Neuron (in vitro differentiated cells): ENCODE data around the gene DNAH7.

ENCODE experiments used
- H2AFZ ChIP-seq: one replicate; pipeline ENCODE4 v1.6.1; 2013; ENCODE audit warnings: low read depth, mild to moderate bottlenecking, inconsistent platforms, low read length, moderate library complexity
- H3K27me3 ChIP-seq: one replicate; pipeline ENCODE4 v1.6.1; 2013; ENCODE audit warnings: low read length; ENCODE audit not compliant: insufficient read depth
- H3K36me3 ChIP-seq: one replicate; pipeline ENCODE4 v1.6.1; 2013; ENCODE audit warnings: low read length; ENCODE audit not compliant: insufficient read depth
- H3K4me1 ChIP-seq: one replicate; pipeline ENCODE4 v1.6.1; 2013; ENCODE audit warnings: low read length; ENCODE audit not compliant: insufficient read depth
- H3K4me3 ChIP-seq: 2 replicates; pipeline ENCODE4 v1.5.1; 2013; ENCODE audit warnings: mild to moderate bottlenecking, low read length, moderate library complexity
- H3K9me3 ChIP-seq: one replicate; pipeline ENCODE4 v1.6.1; 2013; ENCODE audit warnings: low read length

The DNAH7 gene

DNA sequence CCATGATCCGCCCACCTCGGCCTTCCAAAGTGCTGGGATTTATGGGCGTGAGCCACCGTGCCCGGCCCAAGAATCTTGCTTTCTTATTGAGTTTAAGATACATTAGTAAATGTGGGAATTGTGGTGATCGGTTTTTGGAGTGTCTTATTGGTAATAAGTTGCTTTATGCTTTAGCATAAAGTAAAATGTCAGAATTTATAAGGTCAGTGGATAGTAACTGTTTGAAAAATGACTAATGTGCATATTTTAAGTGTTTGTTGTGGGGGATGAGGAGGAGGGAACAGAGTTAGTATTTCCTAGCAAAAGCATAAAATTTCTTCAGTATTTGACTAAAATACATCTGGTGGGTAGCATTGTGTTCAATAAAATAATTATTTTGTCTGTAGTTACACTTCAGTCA, 334.2 kb downstream of the DNAH7 start:
- no peak overlapping the region for H2AFZ ChIP-seq
- no peaks in the 10 kb centered on the region for H3K9me3 ChIP-seq
- no peak overlapping the region for H3K4me3 ChIP-seq
- no peaks in the 10 kb centered on the region for H3K4me1 ChIP-seq
- H3K27me3 ChIP-seq: no peaks in the 10 kb centered on the region
- H3K36me3 ChIP-seq: peaks cover 40% of the 10 kb centered on the region

DNA sequence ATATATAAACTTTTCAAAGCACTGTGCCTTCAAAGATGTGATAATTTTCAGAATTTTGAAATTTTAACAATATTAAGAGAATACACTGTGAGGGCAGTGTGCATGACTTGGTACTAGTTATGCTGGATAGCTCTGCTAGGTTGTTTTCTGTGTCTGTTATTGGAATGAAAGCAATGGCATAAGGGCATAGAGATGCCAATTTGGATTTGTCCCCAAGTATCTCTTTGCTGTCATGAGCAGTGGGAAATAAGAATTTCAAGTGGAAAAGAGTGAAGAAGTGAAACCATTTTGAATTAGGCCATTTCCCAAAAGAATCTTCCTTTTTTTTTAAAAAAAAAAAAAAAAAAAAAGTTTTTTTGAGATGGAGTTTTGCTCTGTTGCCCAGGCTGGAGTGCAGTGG, 334.8 kb downstream of the DNAH7 start:
- no peak overlapping the region for H3K4me3 ChIP-seq
- H3K27me3 ChIP-seq: no peaks in the 10 kb centered on the region
- H3K9me3 ChIP-seq: no peaks in the 10 kb centered on the region
- no peak overlapping the region for H2AFZ ChIP-seq
- H3K36me3 ChIP-seq: peaks cover 42% of the 10 kb centered on the region
- H3K4me1 ChIP-seq: no peaks in the 10 kb centered on the region

DNA sequence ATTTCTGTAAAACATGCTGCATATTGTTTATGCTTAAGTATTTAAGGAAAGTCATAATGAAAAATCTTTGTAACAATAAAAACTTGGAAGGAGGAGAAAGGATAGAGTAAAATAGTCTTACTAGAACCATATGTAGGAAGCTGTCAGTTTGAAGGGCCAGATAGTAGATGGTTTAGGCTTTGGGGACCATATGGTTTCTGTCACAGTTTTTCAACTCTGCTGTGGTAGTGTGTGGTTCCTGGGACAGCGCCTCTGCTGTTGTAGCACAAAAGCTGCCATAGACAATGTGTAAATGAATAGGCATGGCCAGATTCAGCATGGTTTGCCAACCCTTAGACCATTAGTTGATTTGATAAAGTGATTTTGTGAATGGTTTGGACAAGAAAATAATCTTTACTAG, 336.1 kb downstream of the DNAH7 start:
- Histone ChIP-seq H3K27me3 (no peaks in the 10 kb centered on the region), H3K36me3 (peaks cover 42% of the 10 kb centered on the region), H2AFZ (no peak overlapping the region), H3K4me3 (no peak overlapping the region), H3K9me3 (no peaks in the 10 kb centered on the region), H3K4me1 (no peaks in the 10 kb centered on the region)

DNA sequence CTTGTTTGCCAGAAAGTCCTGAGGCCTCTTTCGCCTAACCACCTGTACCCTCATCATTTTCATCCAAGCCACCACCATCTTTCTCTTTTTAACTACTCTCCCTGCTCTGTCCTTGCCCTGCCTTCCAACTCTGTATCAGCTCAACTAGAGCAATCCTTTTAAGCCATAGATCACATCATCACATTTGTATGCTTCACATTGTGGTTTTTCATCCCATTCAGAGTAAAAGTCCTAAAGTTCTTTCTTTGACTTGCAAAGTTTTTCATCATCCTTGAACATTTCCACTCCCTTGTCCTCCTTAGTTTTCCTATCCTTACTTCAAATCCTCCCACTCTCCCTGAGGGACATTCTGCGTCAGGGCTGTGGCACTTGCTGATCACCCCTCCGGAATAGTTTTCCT, 337.7 kb downstream of the DNAH7 start:
- H3K4me1 ChIP-seq: no peaks in the 10 kb centered on the region
- peaks cover 41% of the 10 kb centered on the region for H3K36me3 ChIP-seq
- H2AFZ ChIP-seq: no peak overlapping the region
- H3K27me3 ChIP-seq: no peaks in the 10 kb centered on the region
- H3K4me3 ChIP-seq: no peak overlapping the region
- H3K9me3 ChIP-seq: no peaks in the 10 kb centered on the region

DNA sequence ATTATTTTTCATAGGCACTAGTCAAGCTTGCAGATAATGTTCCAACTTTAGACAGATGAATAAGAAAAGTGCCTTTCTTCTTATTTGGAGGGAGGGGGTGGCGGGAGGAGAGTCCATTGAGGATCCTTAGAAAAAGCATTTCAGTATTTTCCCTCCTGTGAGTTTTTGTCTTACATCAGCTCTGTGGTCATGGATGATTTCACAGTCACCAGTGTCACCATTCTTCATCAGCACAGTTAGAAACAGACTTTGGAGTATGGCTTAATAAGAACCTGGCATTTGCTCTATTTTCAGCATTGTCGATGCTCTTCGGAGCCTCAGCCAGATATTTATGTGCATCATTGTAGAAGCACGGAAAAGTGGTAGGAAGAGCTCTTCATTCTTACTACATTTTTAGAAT, 341.5 kb downstream of the DNAH7 start:
- H2AFZ ChIP-seq: no peak overlapping the region
- peaks cover 3% of the 10 kb centered on the region for H3K4me1 ChIP-seq
- peaks cover 37% of the 10 kb centered on the region for H3K36me3 ChIP-seq
- no peaks in the 10 kb centered on the region for H3K9me3 ChIP-seq
- H3K4me3 ChIP-seq: no peak overlapping the region
- H3K27me3 ChIP-seq: no peaks in the 10 kb centered on the region

DNA sequence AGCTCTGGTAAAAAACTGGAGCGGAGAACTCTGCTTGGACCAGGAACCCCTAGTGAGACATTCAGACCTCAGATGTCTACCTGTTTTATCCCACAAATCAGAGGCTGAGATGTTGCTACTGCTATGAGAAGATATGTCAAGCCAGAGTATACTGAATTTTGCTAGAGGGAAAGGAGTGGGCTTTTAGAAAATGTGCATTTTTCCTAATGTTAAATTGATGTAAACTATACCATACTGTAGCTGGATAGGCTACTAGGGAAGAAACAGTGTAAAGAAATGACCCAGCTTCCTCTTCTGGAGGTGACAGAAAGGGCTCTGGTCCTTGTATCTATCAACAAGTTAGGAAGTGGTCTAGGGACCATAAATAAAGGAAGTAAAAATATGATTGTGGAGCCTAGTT, 346.6 kb downstream of the DNAH7 start:
- Histone ChIP-seq H3K36me3 (peaks cover 37% of the 10 kb centered on the region), H3K9me3 (no peaks in the 10 kb centered on the region), H3K4me1 (peaks cover 3% of the 10 kb centered on the region), H2AFZ (no peak overlapping the region), H3K4me3 (no peak overlapping the region), H3K27me3 (no peaks in the 10 kb centered on the region)

DNA sequence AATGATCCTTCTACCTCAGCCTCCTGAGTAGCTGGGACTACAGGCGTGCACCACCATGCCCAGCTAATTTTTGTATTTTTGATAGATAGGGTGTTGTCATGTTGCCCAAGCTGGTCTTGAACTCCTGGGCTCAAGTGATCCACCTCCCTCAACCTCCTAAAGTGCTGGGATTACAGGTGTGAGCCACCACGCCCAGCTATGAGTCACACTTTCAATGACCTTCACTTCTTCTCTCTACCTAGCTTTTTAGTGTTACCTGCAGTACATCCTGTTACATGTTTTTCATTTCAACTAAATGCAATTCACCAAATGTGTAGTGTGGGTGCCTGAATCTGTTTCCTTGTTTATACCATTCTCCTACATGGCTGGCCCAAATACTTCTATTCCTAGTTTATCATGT, 347.6 kb downstream of the DNAH7 start:
- peaks cover 3% of the 10 kb centered on the region for H3K4me1 ChIP-seq
- no peak overlapping the region for H2AFZ ChIP-seq
- H3K27me3 ChIP-seq: no peaks in the 10 kb centered on the region
- peaks cover 42% of the 10 kb centered on the region for H3K36me3 ChIP-seq
- H3K9me3 ChIP-seq: no peaks in the 10 kb centered on the region
- H3K4me3 ChIP-seq: no peak overlapping the region

DNA sequence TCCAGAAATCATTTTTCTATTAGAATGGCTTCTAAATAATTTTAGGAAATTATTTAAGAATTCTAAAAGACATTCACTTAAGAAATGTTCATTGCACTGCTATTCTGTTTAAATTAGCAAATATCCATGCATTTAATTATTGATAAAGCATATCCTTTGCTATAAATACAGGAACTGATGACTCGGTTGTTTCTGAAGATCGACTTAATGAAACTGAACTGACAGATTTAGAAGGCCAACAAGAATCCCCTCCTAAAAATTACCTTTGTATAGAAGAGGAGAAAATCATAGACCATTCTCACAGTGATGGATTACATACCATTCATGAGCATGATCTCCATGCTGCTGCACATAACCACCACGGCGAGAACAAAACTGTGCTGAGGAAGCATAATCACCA, 352.2 kb downstream of the DNAH7 start:
- H3K36me3 ChIP-seq: peaks cover 40% of the 10 kb centered on the region

DNA sequence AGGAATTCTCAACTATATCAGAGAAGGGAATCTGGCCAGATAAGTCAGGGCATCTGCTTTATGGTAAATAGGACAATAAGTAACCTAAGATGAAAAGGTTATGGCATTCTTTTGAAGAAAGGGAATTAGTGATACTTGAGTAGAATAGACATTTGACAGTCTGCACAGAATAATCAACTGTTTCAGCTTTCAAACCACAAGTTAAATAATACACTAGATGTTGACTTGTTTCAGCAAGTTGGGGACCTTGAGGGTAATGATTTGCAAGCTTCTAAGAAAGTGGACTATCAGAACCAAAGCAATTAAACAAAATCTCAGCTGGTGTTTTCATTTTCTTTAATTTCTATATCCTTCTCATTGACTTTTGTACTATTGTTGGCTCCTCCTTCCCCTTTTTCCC, 357.2 kb downstream of the DNAH7 start:
- no peak overlapping the region for H3K4me3 ChIP-seq
- H3K27me3 ChIP-seq: no peaks in the 10 kb centered on the region
- H3K4me1 ChIP-seq: no peaks in the 10 kb centered on the region
- peaks cover 4% of the 10 kb centered on the region for H3K9me3 ChIP-seq
- no peak overlapping the region for H2AFZ ChIP-seq
- peaks cover 30% of the 10 kb centered on the region for H3K36me3 ChIP-seq

More for the DNA sequence above, 352.2 kb downstream of the DNAH7 start:
- Histone ChIP-seq H2AFZ (no peak overlapping the region), H3K4me3 (no peak overlapping the region), H3K9me3 (no peaks in the 10 kb centered on the region), H3K27me3 (no peaks in the 10 kb centered on the region), H3K4me1 (no peaks in the 10 kb centered on the region)

DNA sequence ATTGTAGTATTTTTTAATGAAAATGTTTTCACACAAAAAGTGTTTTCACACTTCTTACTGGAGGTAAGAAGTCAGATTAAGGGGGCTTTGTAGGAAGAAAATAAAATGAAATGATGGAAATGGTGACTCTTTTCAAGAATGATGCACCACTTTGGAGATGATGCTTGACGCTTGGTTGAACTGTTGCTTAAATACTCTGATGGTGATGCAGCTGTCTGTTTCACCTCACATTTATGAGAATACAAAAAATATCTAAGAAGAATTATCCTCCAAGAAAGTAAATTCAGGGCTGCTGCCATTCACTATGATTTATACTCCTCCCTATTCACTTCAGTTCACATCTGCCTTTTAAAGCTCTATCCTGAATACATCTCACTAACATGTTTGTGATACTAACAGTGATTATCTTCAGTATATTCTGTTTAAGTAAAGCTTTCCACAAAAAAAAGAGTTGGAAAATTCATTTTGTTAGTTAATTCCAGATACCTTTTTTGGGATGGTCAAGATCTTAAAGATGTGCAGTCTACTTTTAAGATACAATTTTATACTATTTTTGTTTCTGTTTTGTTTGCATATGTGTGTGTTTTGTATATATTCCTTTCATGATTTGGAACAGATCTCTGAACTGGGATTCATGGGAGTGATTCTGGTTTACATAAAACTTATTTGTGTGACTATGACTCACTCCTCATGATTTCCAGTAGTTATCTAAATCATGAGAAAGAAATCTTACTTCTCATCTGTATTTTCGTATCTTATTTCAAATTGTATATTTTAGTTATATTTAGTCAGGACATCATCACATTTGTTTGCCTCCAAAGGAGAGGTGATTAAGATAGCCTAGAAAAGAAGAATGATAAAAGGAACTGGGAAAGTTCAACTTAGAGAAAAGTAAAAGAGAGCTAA, 358.5 kb downstream of the DNAH7 start:
- Histone ChIP-seq H3K4me3 (no peak overlapping the region), H3K27me3 (no peaks in the 10 kb centered on the region), H3K9me3 (peaks cover 4% of the 10 kb centered on the region), H3K4me1 (peaks cover 2% of the 10 kb centered on the region), H3K36me3 (peaks cover 23% of the 10 kb centered on the region), H2AFZ (no peak overlapping the region)

DNA sequence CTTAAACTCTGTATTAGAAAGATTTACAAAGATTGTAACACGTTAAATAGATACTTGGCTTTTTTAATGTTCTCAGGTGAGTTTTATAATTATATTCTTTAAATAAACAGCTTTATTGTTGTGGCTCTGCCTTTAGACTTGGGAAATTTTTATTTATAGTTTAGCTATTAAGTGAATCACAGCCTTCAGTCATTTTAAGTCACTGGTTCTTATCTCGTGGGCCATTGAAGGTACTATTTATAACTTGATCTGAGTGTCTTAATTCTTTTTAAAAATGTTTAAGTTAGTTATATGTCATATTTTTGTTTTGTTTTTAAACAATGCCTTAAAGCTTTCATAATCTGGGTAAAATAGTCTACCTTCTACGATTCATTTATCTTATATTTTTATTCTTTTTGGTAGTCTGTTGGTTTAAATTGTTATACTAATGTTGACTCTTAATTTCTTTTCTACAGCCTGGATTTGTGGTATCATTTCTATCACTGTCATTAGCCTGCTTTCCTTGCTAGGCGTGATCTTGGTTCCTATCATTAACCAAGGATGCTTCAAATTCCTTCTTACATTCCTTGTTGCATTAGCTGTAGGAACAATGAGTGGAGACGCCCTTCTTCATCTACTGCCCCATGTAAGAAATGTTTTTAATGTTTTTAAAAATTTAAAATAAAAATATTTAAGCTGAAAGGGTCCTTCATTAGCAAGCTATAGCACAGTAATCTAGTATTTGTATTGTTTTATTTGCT, 362.3 kb downstream of the DNAH7 start:
- Histone ChIP-seq H2AFZ (no peak overlapping the region), H3K9me3 (peaks cover 4% of the 10 kb centered on the region), H3K4me3 (no peak overlapping the region), H3K4me1 (peaks cover 2% of the 10 kb centered on the region), H3K27me3 (no peaks in the 10 kb centered on the region), H3K36me3 (peaks cover 12% of the 10 kb centered on the region)

DNA sequence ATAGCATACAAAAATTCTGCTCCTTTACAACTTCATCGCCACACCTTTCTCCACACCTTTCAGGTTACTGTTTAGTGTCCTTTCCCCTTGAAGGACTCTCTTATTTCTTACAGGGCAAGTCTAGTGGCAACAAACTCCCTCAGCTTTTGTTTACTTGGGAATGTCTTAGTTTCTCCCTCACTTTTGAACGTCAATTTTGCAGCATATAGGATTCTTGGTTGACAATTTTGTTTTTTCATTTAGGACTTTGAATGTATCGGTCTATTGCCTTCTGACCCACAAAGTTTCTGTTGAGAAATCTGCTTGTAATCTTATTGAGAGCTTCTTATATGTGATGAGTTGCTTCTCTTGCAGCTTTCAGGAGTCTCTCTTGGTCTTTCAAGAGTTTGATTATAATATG, 368.2 kb downstream of the DNAH7 start:
- Histone ChIP-seq H3K4me1 (no peaks in the 10 kb centered on the region), H3K9me3 (peaks cover 2% of the 10 kb centered on the region), H2AFZ (no peak overlapping the region), H3K36me3 (peaks cover under 1% of the 10 kb centered on the region), H3K4me3 (no peak overlapping the region), H3K27me3 (no peaks in the 10 kb centered on the region)

DNA sequence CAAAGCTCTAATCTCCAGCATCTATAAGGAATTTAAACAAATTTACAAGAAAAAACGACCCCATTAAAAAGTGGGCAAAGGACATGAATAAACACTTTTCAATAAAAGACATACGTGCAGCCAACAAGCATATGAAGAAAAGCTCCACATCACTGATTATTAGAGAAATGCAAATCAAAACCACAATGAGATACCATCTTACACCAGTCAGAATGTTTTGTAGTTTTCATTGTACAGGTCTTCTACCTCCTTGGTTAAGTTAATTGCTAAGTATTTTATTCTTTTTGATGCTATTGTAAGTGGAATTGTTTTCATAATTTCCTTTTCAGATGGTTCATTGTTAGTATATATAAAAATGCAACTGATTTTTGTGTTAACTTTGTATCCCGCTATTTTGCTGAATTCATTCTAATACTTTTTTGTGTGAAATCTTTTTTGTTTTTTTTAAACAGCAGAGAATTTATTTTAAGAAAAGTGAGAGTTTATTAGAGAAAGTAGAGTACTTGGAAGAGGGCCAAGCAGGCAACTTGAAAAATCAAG, 370.9 kb downstream of the DNAH7 start:
- Histone ChIP-seq H3K9me3 (peaks cover 9% of the 10 kb centered on the region), H3K36me3 (peaks cover 6% of the 10 kb centered on the region), H3K4me3 (no peak overlapping the region), H3K27me3 (no peaks in the 10 kb centered on the region), H2AFZ (no peak overlapping the region), H3K4me1 (no peaks in the 10 kb centered on the region)
